ENCODE measurements around the gene SLC14A1.

The SLC14A1 gene

GRCh38 chr18:45748501-45748900 lies 24.5 kb downstream of the SLC14A1 start:
- H2BK15ac ChIP-seq (ENCODE audit: low read length), result no peak overlapping the region
- no peak overlapping the region for H3K18ac ChIP-seq (ENCODE audit: low read length)
- H2AFZ ChIP-seq (ENCODE audit: low read length), result no peak overlapping the region
- no peaks in the 10 kb centered on the region for H3K4me1 ChIP-seq (ENCODE audit: control insufficient read depth in 2 of 2, insufficient read depth in 1 of 2, low read depth in 1 of 2, low read length in 2 of 2)
- no peak overlapping the region for H3K14ac ChIP-seq (ENCODE audit: low read length)
- H3K4me2 ChIP-seq (ENCODE audit: insufficient read depth, low read length, poor library complexity, severe bottlenecking), result no peak overlapping the region
- no peaks in the 10 kb centered on the region for H3K9me3 ChIP-seq (replicated peaks in 1 of 2; ENCODE audit: control insufficient read depth in 2 of 2, insufficient read depth in 1 of 2, low read depth in 1 of 2, low read length in 2 of 2)
- WGBS, 2 donors (ENCODE audit: extremely low coverage in 2 of 2, insufficient read length in 2 of 2, insufficient replicate concordance in 1 of 2), result no CpG with 5 or more reads among the region's 2 CpGs
- H3K23ac ChIP-seq (ENCODE audit: low read depth, low read length, poor library complexity), result no peak overlapping the region
- no peak overlapping the region for H4K91ac ChIP-seq (ENCODE audit: low read depth, low read length, poor library complexity)
- no peak overlapping the region for H3K27ac ChIP-seq (replicated peaks; ENCODE audit: low read length)
- H2BK120ac ChIP-seq (ENCODE audit: low read depth, low read length), result no peak overlapping the region
- no peak overlapping the region for H3K4ac ChIP-seq (ENCODE audit: low read length)
- no peak for DNase-seq (ENCODE audit: low spot score)
- H2BK12ac ChIP-seq (ENCODE audit: low read length), result no peak overlapping the region
- no peak overlapping the region for H2BK5ac ChIP-seq (ENCODE audit: low read length)
- no peaks in the 10 kb centered on the region for H3K36me3 ChIP-seq (replicated peaks in 1 of 2; ENCODE audit: control insufficient read depth in 2 of 2, insufficient read depth in 2 of 2, low read length in 2 of 2)
- H3K4me3 ChIP-seq (ENCODE audit: low read length in 2 of 2), result no peak overlapping the region
- no peak overlapping the region for H4K8ac ChIP-seq (ENCODE audit: low read depth, low read length)
- no peaks in the 10 kb centered on the region for H3K27me3 ChIP-seq (ENCODE audit: control insufficient read depth in 3 of 3, insufficient read depth in 3 of 3, low read depth in 1 of 3, low read length in 3 of 3)
- H2AK5ac ChIP-seq (ENCODE audit: low read depth, low read length), result no peak overlapping the region
- H3K9ac ChIP-seq (ENCODE audit: low read depth, low read length, poor library complexity), result no peak overlapping the region
- H3K79me1 ChIP-seq (ENCODE audit: low read depth, low read length), result no peaks in the 10 kb centered on the region

- Histone ChIP-seq H2BK12ac (ENCODE audit: low read length) (no peak overlapping the region), H3K9ac (ENCODE audit: low read depth, low read length, poor library complexity) (no peak overlapping the region), H3K4me2 (ENCODE audit: insufficient read depth, low read length, poor library complexity, severe bottlenecking) (no peak overlapping the region), H3K9me3 (replicated peaks in 1 of 2; ENCODE audit: control insufficient read depth in 2 of 2, insufficient read depth in 1 of 2, low read depth in 1 of 2, low read length in 2 of 2) (no peaks in the 10 kb centered on the region), H4K91ac (ENCODE audit: low read depth, low read length, poor library complexity) (no peak overlapping the region), H2BK5ac (ENCODE audit: low read length) (no peak overlapping the region), H4K8ac (ENCODE audit: low read depth, low read length) (no peak overlapping the region), H3K4ac (ENCODE audit: low read length) (no peak overlapping the region), H2AK5ac (ENCODE audit: low read depth, low read length) (no peak overlapping the region), H3K27me3 (ENCODE audit: control insufficient read depth in 3 of 3, insufficient read depth in 3 of 3, low read depth in 1 of 3, low read length in 3 of 3) (no peaks in the 10 kb centered on the region), H3K79me1 (ENCODE audit: low read depth, low read length) (no peaks in the 10 kb centered on the region), H3K4me3 (ENCODE audit: low read length in 2 of 2) (no peak overlapping the region), H3K27ac (replicated peaks; ENCODE audit: low read length) (no peak overlapping the region), H3K36me3 (replicated peaks in 1 of 2; ENCODE audit: control insufficient read depth in 2 of 2, insufficient read depth in 2 of 2, low read length in 2 of 2) (no peaks in the 10 kb centered on the region), H3K14ac (ENCODE audit: low read length) (no peak overlapping the region), H3K23ac (ENCODE audit: low read depth, low read length, poor library complexity) (no peak overlapping the region), H3K4me1 (ENCODE audit: control insufficient read depth in 2 of 2, insufficient read depth in 1 of 2, low read depth in 1 of 2, low read length in 2 of 2) (no peaks in the 10 kb centered on the region), H3K18ac (ENCODE audit: low read length) (no peak overlapping the region), H2AFZ (ENCODE audit: low read length) (no peak overlapping the region), H2BK15ac (ENCODE audit: low read length) (no peak overlapping the region), H2BK120ac (ENCODE audit: low read depth, low read length) (no peak overlapping the region)
- WGBS, 2 donors (ENCODE audit: extremely low coverage in 2 of 2, insufficient read length in 2 of 2, insufficient replicate concordance in 1 of 2), result no CpG with 5 or more reads among the region's 6 CpGs
- DNase-seq (ENCODE audit: low spot score), result no peak
Measured at GRCh38 chr18:45749918-45750689, 26.1 kb downstream of the SLC14A1 start.

DNA sequence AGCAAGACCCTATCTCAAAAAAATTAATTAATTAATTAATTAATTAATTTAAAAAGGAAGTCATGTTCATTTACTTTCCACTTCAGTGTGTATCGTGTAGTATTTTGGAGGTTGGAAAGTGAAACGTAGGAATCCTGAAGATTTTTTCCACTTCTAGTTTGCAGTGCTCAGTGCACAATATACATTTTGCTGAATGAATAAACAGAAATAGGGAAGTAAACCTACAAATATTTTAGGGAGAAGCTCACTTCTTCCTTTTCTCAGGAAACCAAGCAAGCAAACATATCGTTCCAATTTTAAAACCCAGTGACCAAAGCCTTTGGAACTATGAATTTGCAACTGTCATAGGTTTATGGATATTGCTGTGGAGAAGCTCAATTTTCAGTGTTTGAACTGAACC lies 27.8 kb downstream of the SLC14A1 start:
- Histone ChIP-seq H3K27me3 (ENCODE audit: control insufficient read depth in 3 of 3, insufficient read depth in 3 of 3, low read depth in 1 of 3, low read length in 3 of 3) (no peaks in the 10 kb centered on the region), H2BK5ac (ENCODE audit: low read length) (no peak overlapping the region), H4K91ac (ENCODE audit: low read depth, low read length, poor library complexity) (no peak overlapping the region), H2BK120ac (ENCODE audit: low read depth, low read length) (no peak overlapping the region), H2BK12ac (ENCODE audit: low read length) (no peak overlapping the region), H3K9me3 (replicated peaks in 1 of 2; ENCODE audit: control insufficient read depth in 2 of 2, insufficient read depth in 1 of 2, low read depth in 1 of 2, low read length in 2 of 2) (no peaks in the 10 kb centered on the region), H2AK5ac (ENCODE audit: low read depth, low read length) (no peak overlapping the region), H3K4me3 (ENCODE audit: low read length in 2 of 2) (no peak overlapping the region), H3K79me1 (ENCODE audit: low read depth, low read length) (no peaks in the 10 kb centered on the region), H4K8ac (ENCODE audit: low read depth, low read length) (no peak overlapping the region), H3K36me3 (replicated peaks in 1 of 2; ENCODE audit: control insufficient read depth in 2 of 2, insufficient read depth in 2 of 2, low read length in 2 of 2) (no peaks in the 10 kb centered on the region), H3K4ac (ENCODE audit: low read length) (no peak overlapping the region), H2AFZ (ENCODE audit: low read length) (no peak overlapping the region), H3K27ac (replicated peaks; ENCODE audit: low read length) (no peak overlapping the region), H2BK15ac (ENCODE audit: low read length) (no peak overlapping the region), H3K4me2 (ENCODE audit: insufficient read depth, low read length, poor library complexity, severe bottlenecking) (no peak overlapping the region), H3K9ac (ENCODE audit: low read depth, low read length, poor library complexity) (no peak overlapping the region), H3K14ac (ENCODE audit: low read length) (no peak overlapping the region), H3K18ac (ENCODE audit: low read length) (no peak overlapping the region), H3K23ac (ENCODE audit: low read depth, low read length, poor library complexity) (no peak overlapping the region), H3K4me1 (ENCODE audit: control insufficient read depth in 2 of 2, insufficient read depth in 1 of 2, low read depth in 1 of 2, low read length in 2 of 2) (no peaks in the 10 kb centered on the region)
- no peak for DNase-seq (ENCODE audit: low spot score)
- no CpG with 5 or more reads among the region's 3 CpGs for WGBS, 2 donors (ENCODE audit: extremely low coverage in 2 of 2, insufficient read length in 2 of 2, insufficient replicate concordance in 1 of 2)

GRCh38 chr18:45752681-45753080 lies 28.7 kb downstream of the SLC14A1 start:
- H2BK15ac ChIP-seq (ENCODE audit: low read length), result no peak overlapping the region
- DNase-seq (ENCODE audit: low spot score), result no peak
- H2BK5ac ChIP-seq (ENCODE audit: low read length), result no peak overlapping the region
- H3K4me1 ChIP-seq (ENCODE audit: control insufficient read depth in 2 of 2, insufficient read depth in 1 of 2, low read depth in 1 of 2, low read length in 2 of 2), result no peaks in the 10 kb centered on the region
- no peaks in the 10 kb centered on the region for H3K9me3 ChIP-seq (replicated peaks in 1 of 2; ENCODE audit: control insufficient read depth in 2 of 2, insufficient read depth in 1 of 2, low read depth in 1 of 2, low read length in 2 of 2)
- no peaks in the 10 kb centered on the region for H3K79me1 ChIP-seq (ENCODE audit: low read depth, low read length)
- no peak overlapping the region for H2AFZ ChIP-seq (ENCODE audit: low read length)
- H3K14ac ChIP-seq (ENCODE audit: low read length), result no peak overlapping the region
- H4K8ac ChIP-seq (ENCODE audit: low read depth, low read length), result no peak overlapping the region
- no peak overlapping the region for H3K27ac ChIP-seq (replicated peaks; ENCODE audit: low read length)
- H3K36me3 ChIP-seq (replicated peaks in 1 of 2; ENCODE audit: control insufficient read depth in 2 of 2, insufficient read depth in 2 of 2, low read length in 2 of 2), result no peaks in the 10 kb centered on the region
- H3K9ac ChIP-seq (ENCODE audit: low read depth, low read length, poor library complexity), result no peak overlapping the region
- H4K91ac ChIP-seq (ENCODE audit: low read depth, low read length, poor library complexity), result no peak overlapping the region
- H3K27me3 ChIP-seq (ENCODE audit: control insufficient read depth in 3 of 3, insufficient read depth in 3 of 3, low read depth in 1 of 3, low read length in 3 of 3), result no peaks in the 10 kb centered on the region
- no peak overlapping the region for H2BK12ac ChIP-seq (ENCODE audit: low read length)
- H3K4ac ChIP-seq (ENCODE audit: low read length), result no peak overlapping the region
- H3K4me3 ChIP-seq (ENCODE audit: low read length in 2 of 2), result no peak overlapping the region
- H2BK120ac ChIP-seq (ENCODE audit: low read depth, low read length), result no peak overlapping the region
- H2AK5ac ChIP-seq (ENCODE audit: low read depth, low read length), result no peak overlapping the region
- no peak overlapping the region for H3K23ac ChIP-seq (ENCODE audit: low read depth, low read length, poor library complexity)
- no peak overlapping the region for H3K18ac ChIP-seq (ENCODE audit: low read length)
- no peak overlapping the region for H3K4me2 ChIP-seq (ENCODE audit: insufficient read depth, low read length, poor library complexity, severe bottlenecking)
